Liver (tissue), 9 donors: ENCODE measurements around the gene TMEM218. TPM values are rescaled to one million over a fixed set of nuclear protein-coding genes. Genes with fewer than 3 reads are reported as not detected.

ENCODE experiments used
- DNase-seq: peaks from one replicate; pipeline ENCODE4 v3.0.0-alpha.2; 2017; ENCODE audit warnings: low spot score
- H3K27ac ChIP-seq, 2 donors: one replicate each; pipeline ENCODE4 v1.7.0; 2013; ENCODE audit warnings: inconsistent platforms in 2 of 2, low read length in 2 of 2, control low read depth in 1 of 2, low read depth in 1 of 2, mild to moderate bottlenecking in 1 of 2
- H3K27me3 ChIP-seq, 4 donors: one replicate each; pipeline versions ENCODE4 v1.6.1 to v1.7.0; 2013; ENCODE audit warnings: low read length in 3 of 4, inconsistent platforms in 1 of 4, mild to moderate bottlenecking in 1 of 4, moderate library complexity in 1 of 4; ENCODE audit not compliant: control insufficient read depth in 4 of 4, insufficient read depth in 4 of 4
- H3K36me3 ChIP-seq, 4 donors: one replicate each; pipeline versions ENCODE4 v1.6.1 to v1.7.0; 2013; ENCODE audit warnings: low read length in 3 of 4, mild to moderate bottlenecking in 3 of 4, low read depth in 1 of 4, moderate library complexity in 1 of 4; ENCODE audit not compliant: control insufficient read depth in 4 of 4, insufficient read depth in 3 of 4
- H3K4me1 ChIP-seq, 4 donors: one replicate each; pipeline versions ENCODE4 v1.6.1 to v1.7.0; 2013; ENCODE audit warnings: low read length in 3 of 4, mild to moderate bottlenecking in 3 of 4, moderate library complexity in 1 of 4; ENCODE audit not compliant: control insufficient read depth in 4 of 4, insufficient read depth in 4 of 4
- H3K4me3 ChIP-seq, 3 donors: one replicate each; pipeline versions ENCODE4 v1.6.1 to v1.7.0; 2013; ENCODE audit warnings: low read length in 3 of 3, control low read depth in 1 of 3, low read depth in 1 of 3, mild to moderate bottlenecking in 1 of 3
- H3K9ac ChIP-seq, 2 donors: one replicate each; pipeline ENCODE4 v1.7.0; 2013; ENCODE audit warnings: low read length in 2 of 2, mild to moderate bottlenecking in 2 of 2, moderate library complexity in 2 of 2, control low read depth in 1 of 2, low read depth in 1 of 2
- H3K9me3 ChIP-seq, 4 donors: one replicate each; pipeline versions ENCODE4 v1.6.1 to v1.7.0; 2013; ENCODE audit warnings: low read length in 3 of 4; ENCODE audit not compliant: control insufficient read depth in 4 of 4
- ATF3 ChIP-seq: IDR thresholded peaks from 2 replicates; pipeline ENCODE4 v1.6.1; 2016; ENCODE audit warnings: antibody characterized with exemption
- CTCF ChIP-seq: fragments of 150-350 bp; IDR thresholded peaks from 2 replicates; pipeline ENCODE4 v1.5.1; 2017; ENCODE audit warnings: improper control_type of control experiment, low read depth, low read length; ENCODE audit not compliant: missing input control
- EGR1 ChIP-seq, 2 donors: IDR thresholded peaks; 2 replicates each; pipeline ENCODE4 v1.6.1; 2016 to 2018; ENCODE audit warnings: antibody characterized with exemption in 2 of 2, low read depth in 2 of 2
- FOXA1 ChIP-seq: IDR thresholded peaks from 2 replicates; pipeline ENCODE4 v1.6.1; 2016; ENCODE audit warnings: antibody characterized with exemption
- FOXA2 ChIP-seq: IDR thresholded peaks from 2 replicates; pipeline ENCODE4 v1.6.1; 2016; ENCODE audit warnings: antibody characterized with exemption
- GABPA ChIP-seq, 2 donors: IDR thresholded peaks in 1 of 2; conservative IDR thresholded peaks in 1 of 2; 2 replicates each; pipeline ENCODE4 v1.6.1; 2016; ENCODE audit warnings: antibody characterized with exemption in 2 of 2, mild to moderate bottlenecking in 1 of 2, moderate library complexity in 1 of 2
- HNF4A ChIP-seq, 2 donors: conservative IDR thresholded peaks; 2 replicates each; pipeline ENCODE4 v1.6.1; 2016; ENCODE audit warnings: antibody characterized with exemption in 2 of 2, mild to moderate bottlenecking in 2 of 2
- HNF4G ChIP-seq: IDR thresholded peaks from 2 replicates; pipeline ENCODE4 v1.6.1; 2016; ENCODE audit warnings: antibody characterized with exemption
- JUND ChIP-seq, 2 donors: IDR thresholded peaks; 2 replicates each; pipeline ENCODE4 v1.6.1; 2016; ENCODE audit warnings: antibody characterized with exemption in 2 of 2
- MAX ChIP-seq: IDR thresholded peaks from 2 replicates; pipeline ENCODE4 v1.6.1; 2016; ENCODE audit warnings: antibody characterized with exemption
- RAD21 ChIP-seq, 2 donors: IDR thresholded peaks; 2 replicates each; pipeline ENCODE4 v1.6.1; 2016; ENCODE audit warnings: antibody characterized with exemption in 2 of 2, mild to moderate bottlenecking in 2 of 2
- REST ChIP-seq: IDR thresholded peaks from 2 replicates; pipeline ENCODE4 v1.6.1; 2016; ENCODE audit warnings: antibody characterized with exemption, mild to moderate bottlenecking
- RXRA ChIP-seq, 2 donors: IDR thresholded peaks; 2 replicates each; pipeline ENCODE4 v1.6.1; 2017 to 2018; ENCODE audit warnings: antibody characterized with exemption in 2 of 2, mild to moderate bottlenecking in 1 of 2
- SP1 ChIP-seq: IDR thresholded peaks from 2 replicates; pipeline ENCODE4 v1.6.1; 2018; ENCODE audit warnings: antibody characterized with exemption, mild to moderate bottlenecking
- TAF1 ChIP-seq: conservative IDR thresholded peaks from 2 replicates; pipeline ENCODE4 v1.6.1; 2016; ENCODE audit warnings: antibody characterized with exemption, mild to moderate bottlenecking
- YY1 ChIP-seq: IDR thresholded peaks from 2 replicates; pipeline ENCODE4 v1.6.1; 2016; ENCODE audit warnings: antibody characterized with exemption, mild to moderate bottlenecking
- ZBTB33 ChIP-seq: IDR thresholded peaks from 2 replicates; pipeline ENCODE4 v1.6.1; 2016; ENCODE audit warnings: antibody characterized with exemption
- WGBS: extraction: QIAGEN DNeasy Blood & Tissue Kit; methylation state at CpG from one replicate; pipeline ENCODE4 v1.1.7; 2013; 5-methylcytosine and 5-hydroxymethylcytosine counted together
- polyA plus RNA-seq, 2 donors: library from polyadenylated mRNA; stranded (reverse) in 1 of 2; unstranded in 1 of 2; fragments of 200-250 nt in 1 of 2; fragments of >200 nt in 1 of 2; fragmentation: Nextera tagmentation in 1 of 2; extraction: Ambion mirVana in 1 of 2; gene quantifications; one replicate each; pipeline versions ENCODE4 v1.2.1 to v1.2.3, GENCODE V29; 2013 to 2015
- total RNA-seq, 2 donors: library from RNA; depleted of rRNA; stranded (reverse); fragments of >200 nt; gene quantifications; one replicate each; pipeline ENCODE4 v1.2.3, GENCODE V29; 2014
- donor health status: healthy.
- donor health status: healthy.
- donor health status: healthy.
- donor health status: healthy.
- donor health status: healthy.

The TMEM218 gene
- total and polyA plus RNA-seq, 4 donors, result 11.1 to 16.4 (median 14.1) TPM

- TF ChIP-seq SP1 (no peak), ZBTB33 (no peak), REST (no peak), HNF4G (no peak), GABPA (IDR thresholded peaks at IDR 0.05 in 1 of 2, conservative IDR thresholded peaks at IDR 0.05 in 1 of 2) (no peak), FOXA2 (no peak), MAX (no peak), ATF3 (no peak)
- H3K27ac ChIP-seq, result no peak overlapping the region
- no peaks in the 10 kb centered on the region for H3K27me3 ChIP-seq
- no peaks in the 10 kb centered on the region for H3K4me1 ChIP-seq
- no peak overlapping the region for H3K4me3 ChIP-seq
- no peaks in the 10 kb centered on the region for H3K36me3 ChIP-seq
- no peaks in the 10 kb centered on the region for H3K9me3 ChIP-seq
- no peak overlapping the region for H3K9ac ChIP-seq
- DNase-seq, result no peak
These were observed 24.6 kb upstream of the TMEM218 start for GRCh38 chr11:125136001-125136400.

- 91% methylated on average over 7 of the region's 7 CpGs for WGBS
- no peak for DNase-seq
- Histone ChIP-seq H3K27me3 (no peaks in the 10 kb centered on the region), H3K4me1 (no peaks in the 10 kb centered on the region), H3K36me3 (no peaks in the 10 kb centered on the region), H3K9ac (no peak overlapping the region), H3K4me3 (no peak overlapping the region), H3K27ac (no peak overlapping the region), H3K9me3 (no peaks in the 10 kb centered on the region)
- TF ChIP-seq HNF4A (conservative IDR thresholded peaks at IDR 0.05) (no peak), RXRA (IDR thresholded peaks at IDR 0.05) (no peak), YY1 (no peak), RAD21 (IDR thresholded peaks at IDR 0.05) (no peak), FOXA1 (no peak), GABPA (IDR thresholded peaks at IDR 0.05 in 1 of 2, conservative IDR thresholded peaks at IDR 0.05 in 1 of 2) (no peak)
These were observed 21.2 kb upstream of the TMEM218 start for GRCh38 chr11:125132596-125132995.

GRCh38 chr11:125132071-125132470, 20.6 kb upstream of the TMEM218 start:
- TF ChIP-seq REST (no peak), YY1 (no peak), JUND (IDR thresholded peaks at IDR 0.05) (no peak), HNF4A (conservative IDR thresholded peaks at IDR 0.05) (no peak), ATF3 (no peak), TAF1 (no peak), CTCF (no peak), HNF4G (no peak), FOXA1 (no peak), EGR1 (IDR thresholded peaks at IDR 0.05; ENCODE audit: low read depth in 2 of 2) (no peak), FOXA2 (no peak)
- no peak overlapping the region for H3K9ac ChIP-seq
- H3K9me3 ChIP-seq, result no peaks in the 10 kb centered on the region
- no peak overlapping the region for H3K4me3 ChIP-seq
- H3K27ac ChIP-seq, result no peak overlapping the region
- no peaks in the 10 kb centered on the region for H3K27me3 ChIP-seq
- DNase-seq, result no peak
- no peaks in the 10 kb centered on the region for H3K36me3 ChIP-seq
- H3K4me1 ChIP-seq, result no peaks in the 10 kb centered on the region
- WGBS, result 55% methylated on average over 1 of the region's 1 CpG
